ENCODE results near the gene MEGF6.

MEGF6 gene

GRCh38 chr1:3570066-3570986 is 41.0 kb downstream of the MEGF6 start:
- no peak for DNase-seq

- DNase-seq: no peak
Measured at GRCh38 chr1:3569436-3569835, 41.9 kb downstream of the MEGF6 start.

DNA sequence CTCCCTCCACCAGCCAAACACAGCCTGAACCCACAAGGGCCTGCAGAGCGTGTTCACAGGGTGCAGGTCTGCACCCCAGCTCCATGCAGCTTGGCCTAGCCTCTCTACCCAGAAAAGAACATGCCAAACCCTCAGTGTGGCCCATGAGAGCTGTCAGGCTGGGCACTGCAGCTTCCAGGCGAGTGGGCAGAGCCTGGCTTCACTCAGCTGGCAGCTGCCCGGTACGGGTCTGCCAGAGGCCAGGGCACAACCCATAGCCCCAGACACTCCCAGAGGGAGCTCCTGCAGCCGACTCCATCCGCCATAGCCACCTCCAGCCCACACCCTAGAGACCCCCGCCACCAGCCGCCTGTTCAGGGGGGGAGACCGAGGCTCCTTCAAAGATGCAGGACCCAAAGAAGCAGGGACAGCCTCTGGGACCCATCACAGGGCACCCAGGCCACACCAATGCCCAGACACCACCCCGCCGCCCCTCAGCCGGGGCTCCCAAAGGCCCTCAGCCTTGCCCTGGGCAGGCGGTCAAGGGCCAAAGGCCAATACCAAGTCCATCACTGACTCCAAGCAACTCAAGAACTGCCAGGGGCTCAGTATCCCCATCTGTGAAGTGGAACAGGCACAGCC is 42.4 kb downstream of the MEGF6 start:
- no peak for DNase-seq

DNA sequence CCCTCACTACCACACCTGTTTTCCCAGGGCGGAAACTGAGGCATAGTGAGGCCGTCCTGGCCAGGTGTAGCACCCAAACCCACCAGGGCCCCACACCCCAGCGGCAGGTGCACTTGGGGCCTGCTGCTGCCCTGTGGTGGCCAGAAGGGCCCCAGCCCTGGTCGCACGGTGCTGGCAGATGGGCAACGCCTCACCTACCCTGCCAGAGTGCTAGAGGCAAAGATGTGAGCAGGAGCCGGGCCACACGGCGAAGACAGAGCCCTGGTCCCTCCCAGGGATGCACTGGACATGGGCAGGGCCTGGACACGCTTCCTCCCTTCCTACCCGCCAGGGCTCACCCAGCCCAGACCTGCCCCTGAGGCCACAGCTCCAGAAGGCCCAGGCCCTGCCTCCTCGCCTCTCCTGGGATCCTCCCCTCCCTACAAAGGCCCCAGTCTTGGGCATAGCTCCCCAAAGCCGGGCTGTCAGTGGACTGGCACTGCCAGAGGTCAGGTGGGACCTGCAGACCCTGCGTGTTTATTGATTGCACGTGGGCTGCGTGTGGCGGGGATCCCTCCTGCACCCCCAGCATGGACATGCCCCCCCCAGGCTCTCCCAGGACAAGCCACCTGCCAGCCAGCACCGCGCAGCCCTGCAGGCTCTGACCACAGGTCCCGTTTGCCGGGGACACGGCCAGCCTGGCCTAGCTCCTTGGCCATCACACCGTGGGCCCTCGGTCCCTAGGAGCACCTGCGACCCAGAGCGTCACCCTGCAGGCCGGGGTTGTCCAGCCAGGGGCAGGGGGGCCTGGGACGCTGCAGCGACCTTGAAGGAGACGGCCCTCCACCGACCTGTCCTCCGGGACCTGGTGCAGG is 44.1 kb downstream of the MEGF6 start:
- DNase-seq: no peak

GRCh38 chr1:3566003-3566885 is 45.1 kb downstream of the MEGF6 start:
- DNase-seq: no peak

DNA sequence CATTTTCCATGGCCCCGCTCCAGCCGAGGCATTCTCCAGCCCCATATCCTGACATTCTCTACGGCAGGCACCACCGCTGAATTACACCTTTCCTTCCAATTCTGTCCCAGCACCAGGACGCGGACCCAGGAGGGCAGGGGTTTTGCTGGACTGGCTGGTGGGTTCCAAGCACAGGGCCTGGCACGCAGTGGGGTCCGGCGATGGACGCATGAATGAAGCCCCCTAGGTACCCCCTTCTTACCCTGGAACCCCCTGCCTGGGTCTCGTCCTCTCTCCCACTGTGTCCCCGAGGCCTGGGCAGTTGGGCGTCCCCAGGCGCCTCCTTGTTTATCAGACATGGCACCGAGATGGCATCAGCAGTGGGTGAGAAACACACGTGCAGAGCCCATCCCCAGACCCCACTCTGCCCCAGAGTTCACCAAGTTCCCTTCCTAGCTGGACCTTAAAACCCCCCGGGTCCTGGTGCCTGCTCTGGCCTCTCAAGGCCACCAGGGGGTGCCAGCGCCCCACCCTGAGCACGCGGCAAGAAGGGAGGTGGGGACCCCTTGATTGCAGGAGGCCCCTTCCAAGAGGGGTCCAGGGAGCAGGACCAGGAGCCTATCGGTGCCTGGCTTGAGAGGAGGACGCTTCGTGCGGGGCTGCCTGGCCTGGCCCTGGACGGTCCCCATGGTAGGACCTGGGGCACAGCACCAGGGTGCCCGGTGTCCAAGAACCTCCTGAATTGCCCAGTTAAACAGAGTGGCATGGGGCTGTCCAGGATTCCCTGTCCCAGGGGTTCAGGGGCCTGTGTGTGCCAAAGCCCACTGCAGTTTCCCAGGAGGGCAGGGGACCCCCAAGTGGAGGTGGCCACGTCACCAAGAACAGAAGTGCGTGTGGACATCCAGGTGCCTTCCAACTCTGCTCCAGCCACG is 46.1 kb downstream of the MEGF6 start:
- no peak for DNase-seq

DNA sequence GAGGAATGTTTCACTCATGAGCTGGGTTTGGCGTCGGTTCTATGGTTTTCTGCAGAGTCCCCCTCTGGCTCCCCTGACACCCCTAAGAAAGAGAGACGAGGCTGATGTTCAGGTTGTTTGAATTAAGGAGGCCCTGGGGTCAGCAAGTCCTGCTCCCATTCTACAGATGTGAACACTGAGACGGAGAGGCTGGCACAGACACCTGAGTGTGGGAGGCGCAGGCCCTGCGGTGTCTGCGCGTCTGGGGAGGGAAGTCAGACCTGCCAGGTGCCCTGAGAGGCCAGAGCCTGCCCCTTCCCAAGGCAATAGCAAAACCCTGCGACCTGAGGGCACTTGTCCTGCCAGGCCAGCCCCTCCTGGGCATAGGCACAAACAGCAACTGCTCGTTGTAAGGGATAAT is 47.7 kb downstream of the MEGF6 start:
- no peak for DNase-seq

DNA sequence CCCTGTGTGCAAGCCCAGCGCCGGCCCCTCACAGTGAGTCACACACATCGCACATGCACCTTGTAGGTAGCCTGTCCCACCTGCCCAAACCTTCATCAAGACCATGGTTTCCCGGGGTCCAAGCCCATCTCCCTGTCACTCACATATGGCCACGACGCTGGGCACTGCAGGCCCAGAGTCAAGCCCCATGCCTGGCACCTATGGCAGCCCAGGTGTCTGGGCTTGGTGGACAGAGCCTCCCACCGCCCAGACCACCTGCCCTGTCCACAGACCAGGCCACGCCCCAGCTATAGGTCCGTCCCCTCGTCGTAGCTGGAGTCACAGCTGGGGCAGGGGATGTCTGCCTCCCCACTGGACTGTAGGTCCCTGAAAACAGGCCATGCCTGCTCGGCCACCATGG is 48.2 kb downstream of the MEGF6 start:
- no peak for DNase-seq

DNA sequence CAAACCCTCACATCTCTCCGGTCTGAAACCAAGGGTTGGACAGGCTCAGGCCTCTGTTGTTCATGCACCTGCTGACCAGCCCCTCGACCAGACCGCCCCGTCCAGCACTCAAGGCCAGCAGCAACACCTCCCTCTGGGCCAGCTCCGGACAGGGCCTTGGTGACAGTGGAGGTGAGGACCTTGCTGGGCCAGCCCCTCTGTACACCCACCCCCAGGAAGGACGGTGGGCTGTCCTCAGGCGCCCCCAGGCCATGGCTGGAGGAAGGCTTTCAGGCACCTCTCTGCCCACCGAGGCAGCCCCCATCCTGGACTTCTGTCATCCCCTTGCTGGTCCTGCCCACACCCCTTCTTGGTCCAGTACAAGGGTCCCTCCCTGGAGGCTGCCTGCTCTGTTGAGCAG is 48.6 kb downstream of the MEGF6 start:
- DNase-seq: no peak

- no peak for DNase-seq
Measured at GRCh38 chr1:3561702-3562101, 49.6 kb downstream of the MEGF6 start.

DNA sequence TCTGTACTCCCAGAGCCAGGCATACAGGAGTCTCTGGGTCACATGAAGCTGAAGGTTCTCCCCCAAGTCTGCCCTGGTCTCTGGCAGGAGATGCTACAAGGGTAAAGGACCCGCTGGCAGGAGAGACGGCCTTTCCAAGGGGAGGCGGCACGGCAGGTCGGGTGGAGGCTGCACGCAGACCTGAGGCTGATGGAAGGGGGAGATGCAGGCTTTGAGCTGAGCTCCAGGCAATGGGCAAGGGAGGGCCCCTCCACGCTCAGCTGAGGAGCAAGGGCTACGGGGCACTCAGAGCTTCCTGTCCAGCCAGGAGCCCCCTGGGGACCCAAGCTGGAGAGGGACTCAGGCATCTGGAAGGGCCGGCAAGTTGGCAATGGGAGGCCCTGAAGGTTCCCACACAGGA is 50.3 kb downstream of the MEGF6 start:
- DNase-seq: no peak

- no peak for DNase-seq
Measured at GRCh38 chr1:3560251-3560871, 50.9 kb downstream of the MEGF6 start.

- no peak for DNase-seq
Measured at GRCh38 chr1:3558036-3558726, 53.1 kb downstream of the MEGF6 start.

GRCh38 chr1:3557366-3557765 is 53.9 kb downstream of the MEGF6 start:
- DNase-seq: no peak

DNA sequence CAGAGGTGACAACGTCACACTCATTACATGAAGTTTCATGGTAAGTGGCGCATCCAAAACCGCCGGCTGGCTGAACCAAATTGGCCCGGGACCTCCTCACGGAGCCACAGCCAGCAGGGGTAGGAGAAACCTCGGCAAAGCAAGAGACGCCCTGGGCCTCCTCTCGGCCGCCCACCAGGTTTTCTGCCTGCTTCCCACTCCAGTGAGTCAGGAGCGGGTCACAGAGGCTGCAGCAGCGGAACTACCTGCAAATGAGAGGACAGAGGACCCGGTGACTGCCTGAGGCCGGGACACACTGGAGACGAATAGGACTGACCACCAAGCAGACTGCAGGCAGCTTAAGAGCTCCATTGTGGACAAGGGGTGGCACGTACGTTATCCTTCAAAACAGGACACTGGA is 55.0 kb downstream of the MEGF6 start:
- no peak for DNase-seq

- no peak for DNase-seq
Measured at GRCh38 chr1:3555131-3555920, 56.0 kb downstream of the MEGF6 start.

- no peak for DNase-seq
Measured at GRCh38 chr1:3553940-3554223, 57.4 kb downstream of the MEGF6 start.

GRCh38 chr1:3553166-3553939 is 58.0 kb downstream of the MEGF6 start:
- no peak for DNase-seq

DNA sequence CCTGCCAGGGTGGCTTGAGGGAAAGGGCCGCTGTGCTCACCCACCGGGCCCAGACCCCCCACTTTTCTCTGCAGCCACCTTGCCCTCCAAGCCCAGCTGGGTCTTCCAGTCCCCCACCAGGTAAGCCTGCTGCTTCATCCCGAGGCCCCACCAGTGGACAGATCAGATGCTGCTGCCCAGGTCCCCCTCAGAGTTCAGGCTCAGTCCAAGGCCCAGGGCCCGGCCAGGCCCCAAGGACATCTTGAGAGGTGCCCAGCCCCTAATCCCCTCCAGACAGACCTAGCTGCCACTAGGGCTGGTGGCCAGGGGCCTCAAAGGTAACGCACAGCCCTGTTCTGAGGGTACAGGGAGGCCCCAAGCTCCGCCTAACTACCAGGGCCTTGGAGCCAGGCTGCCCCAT is 58.6 kb downstream of the MEGF6 start:
- no peak for DNase-seq

All from NCI-H1694 (cell line).